AG09309 (cell line): ENCODE measurements around the gene ZNF467.

ENCODE experiments used
- DNase-seq: peaks from one replicate; pipeline ENCODE4 v3.0.0-alpha.2; 2010; ENCODE audit warnings: low read depth
- H3K4me3 ChIP-seq: 2 replicates; pipeline ENCODE4 v1.5.1; 2011; ENCODE audit warnings: mild to moderate bottlenecking, low read depth, low read length, moderate library complexity; ENCODE audit not compliant: control insufficient read depth
- CTCF ChIP-seq: IDR thresholded peaks from 2 replicates; pipeline ENCODE4 v1.5.1; 2011; ENCODE audit warnings: mild to moderate bottlenecking, low read depth, low read length, inconsistent platforms; ENCODE audit not compliant: insufficient read depth, control insufficient read depth; ENCODE audit errors: missing control alignments

ZNF467 gene

GRCh38 chr7:149736478-149737360 is 36.7 kb downstream of the ZNF467 start:
- DNase-seq = no peak
- no peak for TF ChIP-seq CTCF

GRCh38 chr7:149735779-149736477 is 37.5 kb downstream of the ZNF467 start:
- no peak for DNase-seq
- no peak for TF ChIP-seq CTCF
- H3K4me3 ChIP-seq = no peak overlapping the region

More at GRCh38 chr7:149736478-149737360, 36.7 kb downstream of the ZNF467 start:
- no peak overlapping the region for H3K4me3 ChIP-seq

GRCh38 chr7:149735181-149735602 is 38.2 kb downstream of the ZNF467 start:
- TF ChIP-seq CTCF = no peak
- DNase-seq = no peak
- H3K4me3 ChIP-seq = no peak overlapping the region

GRCh38 chr7:149734791-149735075 is 38.7 kb downstream of the ZNF467 start:
- no peak for TF ChIP-seq CTCF
- no peak overlapping the region for H3K4me3 ChIP-seq
- no peak for DNase-seq

GRCh38 chr7:149733924-149734790 is 39.2 kb downstream of the ZNF467 start:
- TF ChIP-seq CTCF = no peak
- H3K4me3 ChIP-seq = no peak overlapping the region
- no peak for DNase-seq
